ENCODE measurements around the gene ACAP3. TPM values are rescaled to one million over a fixed set of nuclear protein-coding genes. Genes with fewer than 3 reads are reported as not detected.
A peak's percentile ranks its signal among the peaks of the same experiment; 100 is the strongest.

ACAP3 gene
- total and polyA plus RNA-seq, 5 donors from 2014 or later, result 2.7 to 75.5 (median 4.3) TPM

GRCh38 chr1:1278620-1279019 is 29.1 kb downstream of the ACAP3 start:
- Histone ChIP-seq H3K27ac (ENCODE audit: insufficient read depth, low read length, poor library complexity, severe bottlenecking) (no peak overlapping the region), H3K36me3 (ENCODE audit: control insufficient read depth, insufficient read depth, low read length) (no peaks in the 10 kb centered on the region), H3K4me3 (ENCODE audit: low read depth, low read length) (no peak overlapping the region), H3K4me1 (ENCODE audit: control insufficient read depth, insufficient read depth, low read length, poor library complexity, severe bottlenecking) (peaks cover 9% of the 10 kb centered on the region), H3K9me3 (ENCODE audit: control insufficient read depth in 2 of 2, low read length in 2 of 2) (no peaks in the 10 kb centered on the region), H3K27me3 (ENCODE audit: control insufficient read depth, insufficient read depth, low read length) (no peaks in the 10 kb centered on the region)
- no peaks in the 10 kb centered on the region for H3K36me3 Mint-ChIP-seq
- peaks cover 0 to 6% (median 0%) of the 10 kb centered on the region in 4 donors for H3K4me1 Mint-ChIP-seq
- no peak overlapping the region for H3K27ac Mint-ChIP-seq
- peaks cover 0 to 2% (median 0%) of the 10 kb centered on the region in 7 donors for H3K9me3 Mint-ChIP-seq
- ATAC-seq (ENCODE audit: low read depth in 2 of 2) (no peak), DNase-seq (no peak)
- peak overlapping the region in 1 of 4 donors; percentile 54 for H3K4me3 Mint-ChIP-seq
- H3K27me3 Mint-ChIP-seq, result no peaks in the 10 kb centered on the region

- Histone ChIP-seq H3K36me3 (ENCODE audit: control insufficient read depth, insufficient read depth, low read length) (no peaks in the 10 kb centered on the region), H3K4me1 (ENCODE audit: control insufficient read depth, insufficient read depth, low read length, poor library complexity, severe bottlenecking) (peaks cover 32% of the 10 kb centered on the region), H3K27me3 (ENCODE audit: control insufficient read depth, insufficient read depth, low read length) (no peaks in the 10 kb centered on the region), H3K27ac (ENCODE audit: insufficient read depth, low read length, poor library complexity, severe bottlenecking) (no peak overlapping the region), H3K9me3 (ENCODE audit: control insufficient read depth in 2 of 2, low read length in 2 of 2) (no peaks in the 10 kb centered on the region), H3K4me3 (ENCODE audit: low read depth, low read length) (no peak overlapping the region)
- ATAC-seq (ENCODE audit: low read depth in 2 of 2) (no peak), DNase-seq (no peak)
- Mint-ChIP-seq H3K4me1 (peaks cover 0 to 29% (median 11%) of the 10 kb centered on the region in 4 donors), H3K4me3 (peak overlapping the region; percentile 46 to 90 (median 84)), H3K27ac (peak overlapping the region in 1 of 3 donors; percentile 12), H3K9me3 (no peaks in the 10 kb centered on the region), H3K36me3 (no peaks in the 10 kb centered on the region), H3K27me3 (no peaks in the 10 kb centered on the region)
Observed at GRCh38 chr1:1275836-1276235, 31.9 kb downstream of the ACAP3 start.

GRCh38 chr1:1274931-1275431 is 32.7 kb downstream of the ACAP3 start:
- Mint-ChIP-seq H3K36me3 (peaks cover 6% of the 10 kb centered on the region), H3K27ac (peak overlapping the region in 1 of 3 donors; percentile 59), H3K27me3 (no peaks in the 10 kb centered on the region), H3K4me1 (peaks cover 0 to 37% (median 19%) of the 10 kb centered on the region in 4 donors), H3K4me3 (peak overlapping the region in 3 of 4 donors; percentile 66 to 83 (median 77)), H3K9me3 (no peaks in the 10 kb centered on the region)
- Histone ChIP-seq H3K4me3 (ENCODE audit: low read depth, low read length) (no peak overlapping the region), H3K27me3 (ENCODE audit: control insufficient read depth, insufficient read depth, low read length) (no peaks in the 10 kb centered on the region), H3K9me3 (ENCODE audit: control insufficient read depth in 2 of 2, low read length in 2 of 2) (no peaks in the 10 kb centered on the region), H3K4me1 (ENCODE audit: control insufficient read depth, insufficient read depth, low read length, poor library complexity, severe bottlenecking) (peaks cover 41% of the 10 kb centered on the region), H3K36me3 (ENCODE audit: control insufficient read depth, insufficient read depth, low read length) (no peaks in the 10 kb centered on the region), H3K27ac (ENCODE audit: insufficient read depth, low read length, poor library complexity, severe bottlenecking) (no peak overlapping the region)
- no peak for DNase-seq
- ATAC-seq (ENCODE audit: low read depth in 2 of 2), result no peak

- no peaks in the 10 kb centered on the region for H3K9me3 Mint-ChIP-seq
- no peak for DNase-seq
Observed at GRCh38 chr1:1274299-1274930, 33.3 kb downstream of the ACAP3 start.

GRCh38 chr1:1273512-1274298 is 34.0 kb downstream of the ACAP3 start, which contains the start of gene UBE2J2:
Gene UBE2J2, minus strand, starts transcription at chr1:1273854. Its CDS starts 5,862 bp downstream, at chr1:1267992.
- H3K4me3 Mint-ChIP-seq, result peak within 1 kb of the TSS; percentile 88 to 94 (median 93)
- DNase-seq (peak; percentile 89 to 95 (median 91)), ATAC-seq (ENCODE audit: low read depth in 2 of 2) (peak; percentile 97)
- Histone ChIP-seq H3K4me1 (ENCODE audit: control insufficient read depth, insufficient read depth, low read length, poor library complexity, severe bottlenecking) (peaks cover 43% of the 10 kb centered on the region), H3K9me3 (ENCODE audit: control insufficient read depth in 2 of 2, low read length in 2 of 2) (no peaks in the 10 kb centered on the region), H3K36me3 (ENCODE audit: control insufficient read depth, insufficient read depth, low read length) (no peaks in the 10 kb centered on the region), H3K27me3 (ENCODE audit: control insufficient read depth, insufficient read depth, low read length) (no peaks in the 10 kb centered on the region), H3K4me3 (ENCODE audit: low read depth, low read length) (peak within 1 kb of the TSS; percentile 53), H3K27ac (ENCODE audit: insufficient read depth, low read length, poor library complexity, severe bottlenecking) (peak within 1 kb of the TSS; percentile 63)
- H3K27ac Mint-ChIP-seq, result peak within 1 kb of the TSS; percentile 84 to 93 (median 86)
- H3K36me3 Mint-ChIP-seq, result peaks cover 10% of the 10 kb centered on the region
- no peaks in the 10 kb centered on the region for H3K9me3 Mint-ChIP-seq
- H3K27me3 Mint-ChIP-seq, result no peaks in the 10 kb centered on the region
- H3K4me1 Mint-ChIP-seq, result peaks cover 0 to 47% (median 24%) of the 10 kb centered on the region in 4 donors

More at GRCh38 chr1:1274299-1274930, 33.3 kb downstream of the ACAP3 start:
- Histone ChIP-seq H3K27ac (ENCODE audit: insufficient read depth, low read length, poor library complexity, severe bottlenecking) (peak overlapping the region; percentile 63), H3K4me3 (ENCODE audit: low read depth, low read length) (no peak overlapping the region), H3K4me1 (ENCODE audit: control insufficient read depth, insufficient read depth, low read length, poor library complexity, severe bottlenecking) (peaks cover 43% of the 10 kb centered on the region), H3K27me3 (ENCODE audit: control insufficient read depth, insufficient read depth, low read length) (no peaks in the 10 kb centered on the region), H3K9me3 (ENCODE audit: control insufficient read depth in 2 of 2, low read length in 2 of 2) (no peaks in the 10 kb centered on the region), H3K36me3 (ENCODE audit: control insufficient read depth, insufficient read depth, low read length) (no peaks in the 10 kb centered on the region)
- Mint-ChIP-seq H3K27ac (peak overlapping the region in 2 of 3 donors; percentile 59 to 86), H3K4me1 (peaks cover 0 to 43% (median 24%) of the 10 kb centered on the region in 4 donors), H3K4me3 (peak overlapping the region; percentile 66 to 83 (median 74)), H3K36me3 (peaks cover 10% of the 10 kb centered on the region), H3K27me3 (no peaks in the 10 kb centered on the region)
- ATAC-seq (ENCODE audit: low read depth in 2 of 2), result no peak

GRCh38 chr1:1273209-1273511 is 34.6 kb downstream of the ACAP3 start:
- H3K9me3 Mint-ChIP-seq, result no peaks in the 10 kb centered on the region
- H3K27me3 Mint-ChIP-seq, result no peaks in the 10 kb centered on the region
- peaks cover 0 to 50% (median 24%) of the 10 kb centered on the region in 4 donors for H3K4me1 Mint-ChIP-seq
- DNase-seq, result no peak
- Histone ChIP-seq H3K4me1 (ENCODE audit: control insufficient read depth, insufficient read depth, low read length, poor library complexity, severe bottlenecking) (peaks cover 43% of the 10 kb centered on the region), H3K36me3 (ENCODE audit: control insufficient read depth, insufficient read depth, low read length) (no peaks in the 10 kb centered on the region), H3K27ac (ENCODE audit: insufficient read depth, low read length, poor library complexity, severe bottlenecking) (peak overlapping the region; percentile 63), H3K9me3 (ENCODE audit: control insufficient read depth in 2 of 2, low read length in 2 of 2) (no peaks in the 10 kb centered on the region), H3K27me3 (ENCODE audit: control insufficient read depth, insufficient read depth, low read length) (no peaks in the 10 kb centered on the region), H3K4me3 (ENCODE audit: low read depth, low read length) (peak overlapping the region; percentile 53)
- peak overlapping the region; percentile 88 to 94 (median 93) for H3K4me3 Mint-ChIP-seq
- peak overlapping the region; percentile 9 to 93 (median 84) for H3K27ac Mint-ChIP-seq
- ATAC-seq (ENCODE audit: low read depth in 2 of 2), result no peak
- peaks cover 10% of the 10 kb centered on the region for H3K36me3 Mint-ChIP-seq

- peak overlapping the region; percentile 53 for H3K4me3 ChIP-seq (ENCODE audit: low read depth, low read length)
- Mint-ChIP-seq H3K27ac (peak overlapping the region; percentile 9 to 93 (median 84)), H3K36me3 (peaks cover 10% of the 10 kb centered on the region), H3K4me3 (peak overlapping the region; percentile 88 to 94 (median 93)), H3K27me3 (no peaks in the 10 kb centered on the region), H3K4me1 (peaks cover 0 to 54% (median 24%) of the 10 kb centered on the region in 4 donors), H3K9me3 (no peaks in the 10 kb centered on the region)
- DNase-seq (peak in 1 of 3 donors; percentile 39), ATAC-seq (ENCODE audit: low read depth in 2 of 2) (no peak)
- H3K27ac ChIP-seq (ENCODE audit: insufficient read depth, low read length, poor library complexity, severe bottlenecking), result peak overlapping the region; percentile 63
- peaks cover 2% of the 10 kb centered on the region for H3K36me3 ChIP-seq (ENCODE audit: control insufficient read depth, insufficient read depth, low read length)
- no peaks in the 10 kb centered on the region for H3K27me3 ChIP-seq (ENCODE audit: control insufficient read depth, insufficient read depth, low read length)
- H3K4me1 ChIP-seq (ENCODE audit: control insufficient read depth, insufficient read depth, low read length, poor library complexity, severe bottlenecking), result peaks cover 43% of the 10 kb centered on the region
- H3K9me3 ChIP-seq (ENCODE audit: control insufficient read depth in 2 of 2, low read length in 2 of 2), result no peaks in the 10 kb centered on the region
Observed at GRCh38 chr1:1272341-1273208, 35.2 kb downstream of the ACAP3 start.
